Astrocyte (in vitro differentiated cells and primary cell): ENCODE results near the gene PDF. TPM values are rescaled to one million over a fixed set of nuclear protein-coding genes. Genes with fewer than 3 reads are reported as not detected.

Source experiments
- DNase-seq: peaks from one replicate; pipeline ENCODE4 v3.0.0-alpha.2; 2010; ENCODE audit warnings: low read depth
- FAIRE-seq: peaks from 2 replicates; lab custom pipeline; 2011; peaks lifted over from hg19 to GRCh38; lab: Jason Lieb, UNC
- H2AFZ ChIP-seq: 2 replicates; pipeline ENCODE4 v1.6.0; 2012; ENCODE audit warnings: low read depth, low read length, inconsistent platforms
- H3K27ac ChIP-seq: 2 replicates; pipeline ENCODE4 v1.5.1; 2011; ENCODE audit warnings: low read depth, low read length, inconsistent platforms
- H3K27me3 ChIP-seq: 2 replicates; pipeline ENCODE4 v1.6.0; 2011; ENCODE audit warnings: low read length, inconsistent platforms; ENCODE audit not compliant: insufficient read depth
- H3K36me3 ChIP-seq: 2 replicates; pipeline ENCODE4 v1.5.1; 2011; ENCODE audit warnings: low read length, inconsistent platforms; ENCODE audit not compliant: insufficient read depth
- H3K4me1 ChIP-seq: 2 replicates; pipeline ENCODE4 v1.5.1; 2011; ENCODE audit warnings: low read length, inconsistent platforms; ENCODE audit not compliant: insufficient read depth
- H3K4me2 ChIP-seq: 2 replicates; pipeline ENCODE4 v1.6.0; 2012; ENCODE audit warnings: low read length, inconsistent platforms
- H3K4me3 ChIP-seq: 2 replicates; pipeline ENCODE4 v1.5.1; 2011; ENCODE audit warnings: low read depth, mild to moderate bottlenecking, low read length, inconsistent platforms; ENCODE audit not compliant: insufficient read depth
- H3K79me2 ChIP-seq: 2 replicates; pipeline ENCODE4 v1.6.0; 2012; ENCODE audit warnings: mild to moderate bottlenecking, low read length, inconsistent platforms; ENCODE audit not compliant: insufficient read depth
- H3K9ac ChIP-seq: 2 replicates; pipeline ENCODE4 v1.6.0; 2012; ENCODE audit warnings: mild to moderate bottlenecking, low read length, inconsistent platforms
- H3K9me3 ChIP-seq: 2 replicates; pipeline ENCODE4 v1.5.1; 2012; ENCODE audit warnings: low read depth, mild to moderate bottlenecking, low read length, inconsistent platforms; ENCODE audit not compliant: insufficient read depth
- H4K20me1 ChIP-seq: 2 replicates; pipeline ENCODE4 v1.6.0; 2012; ENCODE audit warnings: low read length, inconsistent platforms; ENCODE audit not compliant: insufficient read depth
- H3K27ac Mint-ChIP-seq: one replicate; pipeline ENCODE4 v1.8.0; 2021; ENCODE audit warnings: mild to moderate bottlenecking, mixed read lengths; ENCODE audit not compliant: unreplicated experiment
- H3K27me3 Mint-ChIP-seq: one replicate; pipeline ENCODE4 v1.8.0; 2021; ENCODE audit warnings: low read depth, mixed read lengths; ENCODE audit not compliant: unreplicated experiment
- H3K36me3 Mint-ChIP-seq: one replicate; pipeline ENCODE4 v1.8.0; 2021; ENCODE audit warnings: low read depth, mixed read lengths; ENCODE audit not compliant: unreplicated experiment
- H3K4me1 Mint-ChIP-seq: one replicate; pipeline ENCODE4 v1.8.0; 2021; ENCODE audit warnings: low read depth, mixed read lengths; ENCODE audit not compliant: unreplicated experiment
- H3K4me3 Mint-ChIP-seq: one replicate; pipeline ENCODE4 v1.8.0; 2021; ENCODE audit warnings: mild to moderate bottlenecking, moderate library complexity, mixed read lengths; ENCODE audit not compliant: unreplicated experiment
- H3K9me3 Mint-ChIP-seq: one replicate; pipeline ENCODE4 v1.8.0; 2021; ENCODE audit warnings: mild to moderate bottlenecking, mixed read lengths; ENCODE audit not compliant: unreplicated experiment
- EZH2 ChIP-seq: IDR thresholded peaks from 2 replicates; pipeline ENCODE4 v1.6.1; 2012; ENCODE audit warnings: mild to moderate bottlenecking, low read length, inconsistent platforms; ENCODE audit not compliant: insufficient read depth
- total RNA-seq: library from RNA; stranded (reverse); gene quantifications from 2 replicates; pipeline ENCODE4 v1.2.1, GENCODE V29; 2021
- TF ChIP-seq, protein P1 (sequence below): IDR thresholded peaks from 2 replicates; pipeline ENCODE4 v1.5.1; 2011; ENCODE audit warnings: low read depth, mild to moderate bottlenecking, inconsistent platforms, low read length, moderate library complexity; ENCODE audit not compliant: insufficient read depth

Gene PDF
- total RNA-seq, 1 donor from 2014 or later: 14.9 TPM

DNA sequence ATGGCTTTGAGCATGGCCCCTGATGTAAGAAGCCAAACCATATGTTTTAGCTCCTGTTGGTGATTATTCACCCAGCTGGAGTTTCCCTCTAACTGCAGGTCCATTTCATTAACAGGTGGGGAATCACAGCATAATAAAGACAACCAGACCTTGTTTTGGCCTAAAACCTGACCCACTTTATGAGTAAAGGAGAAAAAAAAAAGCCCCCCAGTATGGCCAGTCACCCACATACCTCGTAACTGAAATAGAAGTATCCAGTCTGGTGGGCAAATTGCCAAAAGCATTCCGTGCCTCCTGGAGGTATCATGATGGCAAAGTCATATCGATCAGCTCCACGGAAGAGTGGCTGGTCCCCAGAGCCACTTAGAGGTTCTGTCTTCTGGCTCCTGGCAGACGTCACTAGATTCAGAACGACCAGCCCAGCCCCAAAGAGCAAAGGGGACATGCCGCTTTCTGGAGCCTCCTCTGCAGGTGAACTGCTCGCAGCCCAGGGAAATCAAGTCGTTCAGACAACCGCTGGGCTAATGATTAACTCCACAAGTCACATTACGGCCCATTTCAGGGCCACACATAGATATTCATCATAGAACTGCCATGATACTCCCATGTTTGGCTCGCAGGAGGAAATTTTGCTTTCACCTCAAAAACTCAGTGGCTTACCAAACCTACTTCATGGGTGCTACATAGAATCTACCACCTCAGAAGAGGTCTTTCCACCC lies 21.1 kb upstream of the PDF start, which contains the start of gene TMED6:
Gene TMED6 (minus strand): TSS at position 478 of the 719 bp plus-strand sequence. CDS start 33 bp downstream, at position 445.
- Histone ChIP-seq H3K27me3 (no peaks in the 10 kb centered on the region), H3K4me2 (no peak within 1 kb of the TSS), H3K4me1 (no peaks in the 10 kb centered on the region), H3K79me2 (no peaks in the 10 kb centered on the region), H3K27ac (no peak within 1 kb of the TSS), H3K36me3 (peaks cover 9% of the 10 kb centered on the region), H2AFZ (no peak within 1 kb of the TSS), H3K9me3 (no peaks in the 10 kb centered on the region), H4K20me1 (no peaks in the 10 kb centered on the region), H3K9ac (no peak within 1 kb of the TSS), H3K4me3 (no peak within 1 kb of the TSS)
- DNase-seq (no peak), FAIRE-seq (no peak)
- H3K9me3 Mint-ChIP-seq: no peaks in the 10 kb centered on the region
- H3K27me3 Mint-ChIP-seq: no peaks in the 10 kb centered on the region
- peaks cover 11% of the 10 kb centered on the region for H3K36me3 Mint-ChIP-seq
- H3K4me1 Mint-ChIP-seq: no peaks in the 10 kb centered on the region
- TF ChIP-seq EZH2: no peak
- TF ChIP-seq, protein P1, sequence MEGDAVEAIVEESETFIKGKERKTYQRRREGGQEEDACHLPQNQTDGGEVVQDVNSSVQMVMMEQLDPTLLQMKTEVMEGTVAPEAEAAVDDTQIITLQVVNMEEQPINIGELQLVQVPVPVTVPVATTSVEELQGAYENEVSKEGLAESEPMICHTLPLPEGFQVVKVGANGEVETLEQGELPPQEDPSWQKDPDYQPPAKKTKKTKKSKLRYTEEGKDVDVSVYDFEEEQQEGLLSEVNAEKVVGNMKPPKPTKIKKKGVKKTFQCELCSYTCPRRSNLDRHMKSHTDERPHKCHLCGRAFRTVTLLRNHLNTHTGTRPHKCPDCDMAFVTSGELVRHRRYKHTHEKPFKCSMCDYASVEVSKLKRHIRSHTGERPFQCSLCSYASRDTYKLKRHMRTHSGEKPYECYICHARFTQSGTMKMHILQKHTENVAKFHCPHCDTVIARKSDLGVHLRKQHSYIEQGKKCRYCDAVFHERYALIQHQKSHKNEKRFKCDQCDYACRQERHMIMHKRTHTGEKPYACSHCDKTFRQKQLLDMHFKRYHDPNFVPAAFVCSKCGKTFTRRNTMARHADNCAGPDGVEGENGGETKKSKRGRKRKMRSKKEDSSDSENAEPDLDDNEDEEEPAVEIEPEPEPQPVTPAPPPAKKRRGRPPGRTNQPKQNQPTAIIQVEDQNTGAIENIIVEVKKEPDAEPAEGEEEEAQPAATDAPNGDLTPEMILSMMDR: no peak
- no peak within 1 kb of the TSS for H3K27ac Mint-ChIP-seq
- no peak within 1 kb of the TSS for H3K4me3 Mint-ChIP-seq

DNA sequence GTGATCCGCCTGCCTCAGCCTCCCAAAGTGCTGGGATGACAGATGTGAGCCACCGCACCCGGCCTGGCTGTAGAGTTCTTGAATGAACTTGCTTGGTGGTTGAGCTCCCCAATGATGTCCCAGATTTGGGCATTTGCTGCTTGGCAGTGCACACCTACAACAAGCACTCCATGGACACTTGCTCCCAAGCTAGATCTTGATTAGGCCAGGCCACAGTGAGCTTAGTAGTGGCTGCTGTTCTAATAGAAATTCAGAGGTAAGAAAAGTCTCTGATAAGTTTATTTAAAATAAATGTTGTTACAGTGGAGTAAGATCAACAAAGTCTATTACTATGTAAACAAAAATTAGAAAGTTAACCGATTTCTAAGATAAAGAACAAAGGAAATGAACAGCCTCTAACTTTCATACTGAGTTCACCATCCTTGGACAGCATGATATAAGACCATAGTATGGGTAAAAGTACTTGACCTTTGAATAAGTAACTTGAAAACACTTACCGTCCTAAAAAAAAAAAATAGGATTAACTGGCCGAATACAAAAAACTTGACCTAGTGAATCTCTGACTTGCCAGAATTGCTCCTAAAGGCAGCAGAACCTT lies 20.2 kb upstream of the PDF start:
- Histone ChIP-seq H3K4me3 (no peak overlapping the region), H3K9me3 (no peaks in the 10 kb centered on the region), H3K36me3 (peaks cover 3% of the 10 kb centered on the region), H3K27me3 (no peaks in the 10 kb centered on the region), H4K20me1 (no peaks in the 10 kb centered on the region), H3K79me2 (no peaks in the 10 kb centered on the region), H3K4me2 (no peak overlapping the region), H3K27ac (no peak overlapping the region), H3K4me1 (no peaks in the 10 kb centered on the region), H2AFZ (no peak overlapping the region), H3K9ac (no peak overlapping the region)
- H3K4me3 Mint-ChIP-seq: no peak overlapping the region
- H3K9me3 Mint-ChIP-seq: no peaks in the 10 kb centered on the region
- peaks cover 5% of the 10 kb centered on the region for H3K36me3 Mint-ChIP-seq
- no peaks in the 10 kb centered on the region for H3K4me1 Mint-ChIP-seq
- FAIRE-seq (no peak), DNase-seq (no peak)
- TF ChIP-seq, protein P1: no peak
- no peak for TF ChIP-seq EZH2
- no peak overlapping the region for H3K27ac Mint-ChIP-seq
- no peaks in the 10 kb centered on the region for H3K27me3 Mint-ChIP-seq

DNA sequence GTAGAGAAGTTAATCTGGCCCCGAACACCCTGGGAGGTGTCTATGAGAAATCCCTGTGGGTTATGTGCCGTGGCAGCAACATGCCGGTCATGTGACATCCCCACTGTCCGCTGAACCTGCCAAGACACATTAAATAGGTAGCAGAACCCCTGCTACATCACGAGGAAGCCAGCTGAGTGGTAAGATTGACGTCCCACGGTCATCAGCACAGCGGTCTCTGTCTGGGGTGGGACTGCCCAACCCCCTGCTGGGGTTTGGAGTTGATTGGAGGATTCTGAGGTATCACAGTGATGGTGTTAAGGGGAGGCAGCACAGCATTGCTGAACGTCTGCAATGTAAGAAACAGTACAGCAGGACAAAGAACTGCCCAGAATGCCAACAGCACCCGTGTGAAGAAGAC lies 19.1 kb upstream of the PDF start:
- H3K9me3 Mint-ChIP-seq: no peaks in the 10 kb centered on the region
- H3K4me3 ChIP-seq: no peak overlapping the region
- no peak overlapping the region for H3K27ac Mint-ChIP-seq
- TF ChIP-seq, protein P1: no peak
- TF ChIP-seq EZH2: no peak
- no peaks in the 10 kb centered on the region for H3K4me1 ChIP-seq
- no peak overlapping the region for H3K9ac ChIP-seq
- H3K27ac ChIP-seq: no peak overlapping the region
- no peaks in the 10 kb centered on the region for H3K79me2 ChIP-seq
- H3K9me3 ChIP-seq: no peaks in the 10 kb centered on the region
- DNase-seq (no peak), FAIRE-seq (no peak)
- H3K4me2 ChIP-seq: no peak overlapping the region
- no peaks in the 10 kb centered on the region for H3K4me1 Mint-ChIP-seq
- no peaks in the 10 kb centered on the region for H3K27me3 Mint-ChIP-seq
- no peak overlapping the region for H3K4me3 Mint-ChIP-seq
- H4K20me1 ChIP-seq: no peaks in the 10 kb centered on the region
- H2AFZ ChIP-seq: no peak overlapping the region
- peaks cover 3% of the 10 kb centered on the region for H3K36me3 Mint-ChIP-seq
- no peaks in the 10 kb centered on the region for H3K27me3 ChIP-seq
- no peaks in the 10 kb centered on the region for H3K36me3 ChIP-seq
